GM21619 (cell line): ENCODE measurements around the gene RADIL.

Experiments used
- ATAC-seq: cut with Tn5 transposase; IDR thresholded peaks from one replicate; pipeline ENCODE4 v1.9.1; 2021; ENCODE audit not compliant: unreplicated experiment

RADIL gene

GRCh38 chr7:4832711-4833110, 50.8 kb downstream of the RADIL start:
- no peak for ATAC-seq

GRCh38 chr7:4831723-4832495, 51.6 kb downstream of the RADIL start:
- ATAC-seq = no peak

DNA sequence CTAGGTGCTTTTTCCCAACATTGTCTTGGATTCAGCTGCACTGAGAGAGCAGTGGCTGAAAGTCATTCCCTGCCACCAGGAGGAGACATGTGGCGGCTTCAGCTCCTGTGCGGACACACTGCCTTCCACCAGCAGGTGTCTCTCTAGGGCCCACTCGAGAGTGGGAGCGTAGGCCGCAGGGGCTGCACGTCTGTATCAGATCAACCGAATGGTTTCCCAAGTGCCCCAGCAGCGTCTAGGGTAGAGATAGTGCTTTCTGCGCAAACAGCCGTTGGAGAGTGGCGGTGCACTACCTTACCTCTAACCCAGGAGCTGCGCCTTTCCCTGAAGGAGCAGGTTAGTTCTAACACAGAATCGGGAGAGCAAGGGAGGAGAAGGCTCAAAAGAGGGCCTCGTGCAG, 53.3 kb downstream of the RADIL start:
- no peak for ATAC-seq

DNA sequence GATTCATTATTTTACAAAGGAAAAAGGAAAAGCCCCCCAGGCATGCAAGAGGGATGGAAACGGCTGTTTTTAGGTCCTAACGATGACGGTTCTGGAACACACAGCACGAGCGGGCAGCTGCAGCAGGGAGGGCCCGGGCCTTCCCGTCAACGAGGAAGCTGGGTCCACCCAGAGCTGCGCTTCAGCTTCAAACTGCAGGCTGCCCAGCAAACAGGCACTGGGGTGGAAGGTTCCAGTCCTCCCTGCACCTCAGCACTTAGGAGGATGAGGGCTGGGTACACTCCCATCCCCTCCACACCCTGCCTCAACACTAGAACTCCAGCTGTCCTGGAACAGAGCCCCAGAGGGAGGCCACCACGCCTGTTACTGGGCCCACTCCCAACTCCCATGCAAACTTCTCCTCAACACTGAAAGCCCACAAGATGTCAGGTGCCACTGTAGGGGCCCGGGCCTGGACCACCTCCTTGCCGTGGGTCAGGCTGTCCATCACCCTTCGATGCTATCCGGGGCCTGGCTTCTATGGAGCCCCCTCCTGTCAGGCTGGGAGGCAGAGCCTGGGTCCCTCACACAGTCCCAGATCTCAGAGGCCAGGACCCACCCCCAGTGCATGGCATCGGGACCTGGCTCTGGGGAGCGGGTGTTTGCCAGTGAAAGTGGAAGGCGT, 54.7 kb downstream of the RADIL start:
- no peak for ATAC-seq

DNA sequence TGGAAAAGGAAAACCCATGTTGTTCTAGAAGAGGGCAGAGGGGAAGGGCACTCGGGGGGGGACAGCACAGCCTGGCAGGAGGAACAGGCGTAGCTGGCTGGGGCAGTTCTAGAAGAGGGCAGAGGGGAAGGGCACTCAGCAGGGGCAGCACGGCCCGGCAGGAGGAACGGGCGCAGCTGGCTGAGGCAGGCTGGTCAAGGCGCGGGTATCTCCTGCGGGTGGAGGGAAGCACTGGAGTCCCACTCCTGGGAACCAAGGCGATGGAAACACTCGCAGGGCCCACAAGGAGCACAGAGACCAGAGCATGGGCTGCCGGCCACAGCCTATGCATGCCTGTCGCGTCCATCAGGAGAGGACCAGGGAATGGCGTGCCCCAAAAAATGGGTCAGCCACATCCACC, 58.4 kb downstream of the RADIL start:
- ATAC-seq = no peak

DNA sequence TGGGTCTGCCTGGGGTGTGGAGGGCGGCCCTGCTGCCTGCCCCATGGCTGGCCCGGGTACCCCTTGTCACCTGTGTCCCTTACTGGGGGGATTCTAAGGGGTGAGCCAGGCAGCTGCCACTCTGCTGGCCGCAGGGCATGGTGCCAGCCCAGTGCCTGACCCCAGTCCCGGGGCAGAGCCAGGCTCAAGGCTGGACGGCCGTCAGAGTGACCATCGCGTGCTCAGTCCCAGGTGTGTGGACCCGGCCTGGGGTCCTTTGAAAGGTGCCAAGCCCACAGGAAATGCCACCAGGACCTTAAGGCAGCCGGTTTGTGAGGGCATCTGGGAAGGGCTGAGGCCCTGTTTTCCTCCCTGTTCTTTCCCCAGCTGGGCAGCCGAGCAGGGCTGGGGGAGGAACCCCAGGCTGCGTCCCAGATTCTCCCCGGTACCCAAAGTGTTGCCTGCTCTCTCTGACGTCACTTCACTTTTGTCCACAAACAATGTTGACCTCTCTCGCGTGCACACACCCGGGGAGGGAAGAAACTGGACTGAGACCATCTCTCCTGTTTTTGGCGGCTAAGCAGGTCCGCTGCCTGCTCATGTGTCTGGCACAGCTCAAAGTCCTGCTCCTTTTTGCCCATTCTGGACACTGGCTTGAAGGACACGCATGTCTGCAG, 59.3 kb downstream of the RADIL start:
- ATAC-seq = no peak

- ATAC-seq = no peak
Measured at GRCh38 chr7:4823441-4824119, 59.9 kb downstream of the RADIL start.

GRCh38 chr7:4822677-4823076, 60.8 kb downstream of the RADIL start:
- ATAC-seq = no peak

GRCh38 chr7:4820967-4821471, 62.5 kb downstream of the RADIL start:
- ATAC-seq = no peak

DNA sequence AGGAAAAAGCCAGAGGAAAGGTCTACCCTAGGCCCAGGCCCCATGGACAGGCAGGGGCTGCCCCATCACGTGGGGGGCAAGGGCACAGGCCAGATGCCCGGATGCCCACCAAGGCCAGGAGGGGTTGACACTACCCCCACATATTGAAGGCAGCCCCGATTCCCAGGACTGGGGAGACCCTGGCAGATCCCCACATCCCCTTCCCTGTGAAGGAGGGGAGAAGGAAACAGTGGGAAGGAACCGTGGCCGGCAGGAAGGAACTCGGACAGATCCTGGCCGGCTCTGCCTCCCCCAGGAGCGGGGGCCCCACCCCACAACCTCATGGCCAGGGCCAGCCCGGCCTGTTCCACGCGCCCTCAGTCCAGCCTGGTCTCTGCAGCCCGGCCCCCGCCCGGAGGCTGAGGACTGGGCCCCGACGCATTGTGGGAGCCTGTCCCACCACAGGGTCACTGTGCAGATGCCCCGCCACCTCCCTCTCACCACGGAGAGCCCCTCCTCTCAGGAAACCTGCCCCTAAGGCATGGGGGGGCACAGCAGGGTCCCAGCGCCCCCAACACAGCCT, 63.0 kb downstream of the RADIL start:
- ATAC-seq = no peak

DNA sequence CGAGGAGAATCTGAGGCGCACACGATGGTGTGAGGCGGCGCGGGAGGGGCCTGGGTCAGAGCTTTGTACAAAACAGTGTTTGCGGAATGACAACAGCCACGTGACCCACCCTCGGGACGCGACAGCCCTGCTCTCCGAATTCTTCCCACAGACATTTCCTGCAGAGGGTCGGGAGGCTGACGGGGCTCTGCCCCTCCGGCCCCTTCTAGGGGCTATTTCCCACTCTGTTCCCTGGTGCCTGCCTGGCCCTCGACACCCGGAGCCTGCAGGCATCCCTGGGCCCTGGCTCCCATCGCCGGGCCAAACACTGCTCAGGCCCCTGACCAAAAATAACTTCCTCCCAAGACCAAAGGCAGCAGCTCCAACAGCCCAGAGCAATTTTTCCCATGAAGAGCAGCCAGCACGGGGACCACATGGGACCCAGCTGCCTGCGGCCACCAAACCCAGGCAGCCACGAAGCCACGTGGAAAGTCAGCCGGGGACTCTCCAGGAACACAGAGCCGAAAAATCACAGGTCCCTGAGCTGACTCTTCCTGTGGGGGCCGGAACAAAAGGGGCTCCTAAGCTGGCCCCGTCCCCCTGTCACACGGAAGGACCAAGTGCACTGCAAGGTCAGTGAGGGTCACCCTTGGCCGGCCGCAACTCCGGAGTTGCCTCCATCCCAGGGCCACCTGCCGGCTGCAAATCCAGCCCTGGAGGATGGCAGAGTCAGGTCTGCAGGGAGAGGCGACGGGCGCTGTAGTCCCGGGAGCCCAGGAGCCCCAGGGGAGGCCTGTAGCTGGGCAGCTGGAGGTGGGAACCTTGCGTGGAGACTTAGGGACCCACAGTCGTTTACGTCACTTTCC, 63.7 kb downstream of the RADIL start:
- no peak for ATAC-seq

GRCh38 chr7:4818000-4818794, 65.3 kb downstream of the RADIL start:
- no peak for ATAC-seq

GRCh38 chr7:4817178-4817901, 66.2 kb downstream of the RADIL start:
- no peak for ATAC-seq

DNA sequence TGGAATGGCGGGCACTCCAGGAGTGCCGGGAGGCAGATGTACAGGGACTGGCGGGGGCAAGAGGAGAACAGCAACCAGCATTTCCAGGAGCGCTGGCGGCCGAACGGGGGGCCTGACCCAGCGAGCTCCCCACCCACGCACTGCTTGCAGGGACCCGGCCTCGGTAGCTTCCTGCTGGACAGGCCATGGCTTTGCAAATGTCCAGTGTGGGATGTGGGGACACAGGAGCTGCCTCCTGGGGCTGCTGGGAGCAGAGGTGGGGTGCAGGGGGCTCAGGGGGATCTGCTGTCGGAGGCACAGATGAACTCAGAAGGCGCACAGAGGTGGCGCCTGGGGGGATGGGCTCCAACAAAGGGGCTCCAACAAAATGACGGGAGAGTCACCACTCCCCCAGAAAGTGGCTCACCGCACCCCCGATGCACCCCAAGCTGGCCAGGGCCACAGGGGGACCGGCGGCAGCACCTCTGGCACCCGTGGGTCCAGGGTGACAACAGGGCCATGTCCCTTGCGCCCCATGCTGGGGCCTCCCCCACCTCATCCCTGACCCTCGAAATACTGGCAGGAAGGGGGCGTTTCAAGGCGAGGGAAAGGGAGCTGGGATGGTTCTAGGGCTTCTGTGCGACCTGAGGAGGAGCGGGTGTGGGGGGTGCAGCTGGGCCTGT, 67.0 kb downstream of the RADIL start:
- ATAC-seq = no peak

- no peak for ATAC-seq
Measured at GRCh38 chr7:4815609-4816418, 67.7 kb downstream of the RADIL start.

DNA sequence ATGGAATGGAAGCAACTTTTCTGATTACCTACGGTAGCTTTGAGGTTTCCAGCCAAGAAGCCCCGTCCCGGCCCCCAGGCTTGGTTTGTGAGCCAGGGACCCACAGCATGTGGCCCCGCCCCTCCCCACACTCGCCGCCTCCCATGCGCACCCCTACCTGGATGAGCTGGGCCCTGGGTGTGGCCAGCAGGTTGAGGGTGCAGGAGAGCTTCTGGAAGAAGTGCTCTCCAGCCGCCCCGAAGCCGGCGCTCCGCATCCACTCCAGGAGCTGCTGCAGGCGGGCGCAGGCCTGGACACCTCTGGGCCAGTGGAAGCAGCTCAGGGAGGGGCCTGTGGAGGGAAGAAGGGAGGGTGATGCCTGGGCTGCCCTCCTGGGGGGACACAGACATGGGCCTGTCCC, 68.4 kb downstream of the RADIL start:
- ATAC-seq = no peak

DNA sequence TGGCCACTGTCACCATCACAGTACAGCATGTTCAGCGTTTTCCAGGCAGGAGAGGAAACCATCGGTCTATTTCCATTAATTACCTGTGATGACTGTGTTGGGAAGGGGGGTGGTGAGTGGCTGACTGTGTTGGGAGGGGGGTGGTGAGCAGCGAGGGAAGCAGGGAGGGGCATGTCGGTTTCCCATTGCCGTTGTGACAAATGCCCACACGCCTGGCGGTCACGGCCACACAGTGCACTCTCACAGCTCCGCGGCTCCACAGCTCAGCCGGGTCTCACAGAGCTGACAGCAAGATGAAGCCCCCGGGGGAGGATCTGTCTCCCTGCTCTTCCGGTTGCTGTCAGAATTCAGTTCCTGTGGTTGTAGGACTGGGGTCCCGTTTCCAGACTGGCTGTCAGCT, 69.1 kb downstream of the RADIL start:
- no peak for ATAC-seq
